Thyroid gland (tissue), 4 donors: ENCODE results near the gene MTCH2. TPM values are rescaled to one million over a fixed set of nuclear protein-coding genes. Genes with fewer than 3 reads are reported as not detected.
"Not testable (repeated sequence)": the region's sequence is repeated elsewhere in the genome, so short reads cannot be mapped to it uniquely, and the experiment has no call there.

Source experiments
- DNase-seq, 2 donors: peaks; one replicate each; pipeline ENCODE4 v3.0.0-alpha.2; 2019
- H3K27ac ChIP-seq, 3 donors: fragments of 200-600 bp; sonication (generic); 1 replicate in 2 of 3; 2 replicates in 1 of 3; pipeline ENCODE4 v1.5.1; 2016 to 2019; ENCODE audit warnings: mild to moderate bottlenecking in 1 of 3, moderate library complexity in 1 of 3
- H3K27me3 ChIP-seq: fragments of 200-600 bp; sonication (generic); one replicate; pipeline ENCODE4 v1.5.1; 2019
- H3K36me3 ChIP-seq, 2 donors: fragments of 200-600 bp; sonication (generic); one replicate each; pipeline ENCODE4 v1.5.1; 2016 to 2019
- H3K4me1 ChIP-seq, 2 donors: fragments of 200-600 bp; sonication (generic); one replicate each; pipeline ENCODE4 v1.5.1; 2017 to 2019
- H3K4me3 ChIP-seq, 3 donors: fragments of 200-600 bp; sonication (generic); replicated peaks in 1 of 3; 1 replicate in 2 of 3; 2 replicates in 1 of 3; pipeline ENCODE4 v1.5.1; 2016; ENCODE audit warnings: mild to moderate bottlenecking in 1 of 3
- H3K9me3 ChIP-seq: fragments of 200-600 bp; sonication (generic); one replicate; pipeline ENCODE4 v1.5.1; 2017
- POLR2A ChIP-seq, 2 donors: fragments of 450-650 bp; IDR thresholded peaks; one replicate each; pipeline ENCODE4 v1.6.1; 2017; ENCODE audit warnings: antibody characterized with exemption in 2 of 2, mild to moderate bottlenecking in 2 of 2, moderate library complexity in 1 of 2
- WGBS, 2 donors: methylation state at CpG; one replicate each; pipeline ENCODE4 v1.1.5; 2017; 5-methylcytosine and 5-hydroxymethylcytosine counted together
- intact Hi-C: fragments of 100-400 bp; cut with DNase I; formaldehyde crosslinking; loops from one replicate; pipeline ENCODE4 v1.15.1; 2023
- total RNA-seq, 4 donors: library from RNA; depleted of rRNA; stranded (reverse); fragments of >200 nt; gene quantifications; one replicate each; pipeline ENCODE4 v1.2.3, GENCODE V29; 2016
- TF ChIP-seq, protein P1 (sequence below), 6 experiments: fragments of 200-600 bp in 3 of 6; fragments of 450-650 bp in 3 of 6; sonication (generic) in 3 of 6; IDR thresholded peaks; one replicate each; pipeline ENCODE4 v1.5.1; 2016 to 2019; ENCODE audit warnings: antibody characterized with exemption in 6 of 6, mild to moderate bottlenecking in 2 of 6, inconsistent platforms in 1 of 6, moderate library complexity in 1 of 6

Gene MTCH2
- total RNA-seq, 4 donors from 2014 or later = 70.3 to 126 (median 82.2) TPM

DNA sequence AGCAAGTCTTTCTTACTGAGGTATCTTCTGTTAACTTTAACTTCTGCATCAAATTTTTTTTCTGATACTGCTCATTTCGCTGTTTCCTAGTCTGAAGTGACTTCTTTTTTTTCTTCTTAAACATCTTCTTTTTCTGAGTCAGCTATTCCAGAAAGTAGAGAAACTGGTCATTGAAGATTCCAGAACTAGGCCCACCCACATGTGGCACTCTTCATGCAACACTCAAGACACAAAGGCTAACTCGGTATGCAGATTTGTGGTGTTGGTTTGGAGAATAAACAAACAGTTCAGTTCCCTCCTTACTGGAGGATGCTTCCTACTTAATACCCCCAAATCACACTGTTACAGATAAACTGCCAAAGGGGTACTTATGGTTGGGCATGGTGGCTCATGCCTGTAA, 25.2 kb upstream of the MTCH2 start:
- H3K27me3 ChIP-seq = no peaks in the 10 kb centered on the region
- H3K27ac ChIP-seq = no peak overlapping the region
- intact Hi-C loops = no loop called here
- WGBS, 2 donors = 77 to 88% methylated on average over 2 of the region's 2 CpGs
- TF ChIP-seq POLR2A (IDR thresholded peaks at IDR 0.05) = no peak
- TF ChIP-seq, protein P1, sequence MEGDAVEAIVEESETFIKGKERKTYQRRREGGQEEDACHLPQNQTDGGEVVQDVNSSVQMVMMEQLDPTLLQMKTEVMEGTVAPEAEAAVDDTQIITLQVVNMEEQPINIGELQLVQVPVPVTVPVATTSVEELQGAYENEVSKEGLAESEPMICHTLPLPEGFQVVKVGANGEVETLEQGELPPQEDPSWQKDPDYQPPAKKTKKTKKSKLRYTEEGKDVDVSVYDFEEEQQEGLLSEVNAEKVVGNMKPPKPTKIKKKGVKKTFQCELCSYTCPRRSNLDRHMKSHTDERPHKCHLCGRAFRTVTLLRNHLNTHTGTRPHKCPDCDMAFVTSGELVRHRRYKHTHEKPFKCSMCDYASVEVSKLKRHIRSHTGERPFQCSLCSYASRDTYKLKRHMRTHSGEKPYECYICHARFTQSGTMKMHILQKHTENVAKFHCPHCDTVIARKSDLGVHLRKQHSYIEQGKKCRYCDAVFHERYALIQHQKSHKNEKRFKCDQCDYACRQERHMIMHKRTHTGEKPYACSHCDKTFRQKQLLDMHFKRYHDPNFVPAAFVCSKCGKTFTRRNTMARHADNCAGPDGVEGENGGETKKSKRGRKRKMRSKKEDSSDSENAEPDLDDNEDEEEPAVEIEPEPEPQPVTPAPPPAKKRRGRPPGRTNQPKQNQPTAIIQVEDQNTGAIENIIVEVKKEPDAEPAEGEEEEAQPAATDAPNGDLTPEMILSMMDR (IDR thresholded peaks at IDR 0.05) = no peak
- no peaks in the 10 kb centered on the region for H3K4me1 ChIP-seq
- no peak overlapping the region for H3K4me3 ChIP-seq
- DNase-seq = no peak
- no peaks in the 10 kb centered on the region for H3K36me3 ChIP-seq
- H3K9me3 ChIP-seq = no peaks in the 10 kb centered on the region

DNA sequence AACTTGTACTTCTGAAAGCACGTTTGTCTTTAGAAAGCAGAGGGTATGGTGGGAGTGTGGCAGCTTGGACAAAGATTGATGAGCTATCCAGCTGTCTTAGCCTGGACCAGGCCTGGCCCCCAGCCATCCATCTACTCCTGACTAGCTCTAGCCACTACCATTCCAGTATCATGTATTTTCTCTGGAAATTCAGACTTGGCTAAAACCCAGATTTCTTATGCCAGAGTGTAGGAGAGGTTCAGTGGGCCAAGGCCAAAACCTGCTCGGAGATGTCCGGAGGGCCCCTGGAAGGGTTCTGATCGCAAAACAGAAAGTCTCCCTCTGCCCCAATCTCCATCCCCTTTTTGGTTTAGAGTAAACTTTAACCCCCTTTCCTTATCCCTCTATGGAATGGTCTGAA, 24.8 kb upstream of the MTCH2 start:
- Histone ChIP-seq H3K9me3 (no peaks in the 10 kb centered on the region), H3K36me3 (no peaks in the 10 kb centered on the region), H3K4me1 (no peaks in the 10 kb centered on the region), H3K27ac (no peak overlapping the region), H3K4me3 (no peak overlapping the region), H3K27me3 (no peaks in the 10 kb centered on the region)
- no peak for DNase-seq
- intact Hi-C loops = no loop called here
- 80 to 85% methylated on average over 4 of the region's 4 CpGs for WGBS, 2 donors
- TF ChIP-seq, protein P1 (IDR thresholded peaks at IDR 0.05) = no peak
- no peak for TF ChIP-seq POLR2A (IDR thresholded peaks at IDR 0.05)

DNA sequence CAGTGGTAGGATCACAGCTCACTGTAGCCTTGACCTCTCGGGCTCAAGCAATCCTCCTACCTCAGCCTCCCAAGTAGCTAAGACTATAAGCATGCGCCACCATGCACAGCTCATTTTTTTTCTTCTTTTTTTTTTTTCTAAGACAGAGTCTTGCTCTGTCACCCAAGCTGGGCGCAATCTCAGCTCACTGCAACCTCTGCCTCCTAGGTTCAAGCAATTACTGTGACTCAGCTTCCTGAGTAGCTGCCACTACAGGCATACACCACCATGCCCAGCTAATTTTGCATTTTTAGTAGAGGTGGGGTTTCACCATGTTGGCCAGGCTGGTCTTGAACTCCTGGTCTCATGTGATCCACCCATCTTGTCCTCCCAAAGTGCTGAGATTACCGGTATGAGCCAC, 22.6 kb upstream of the MTCH2 start:
- H3K36me3 ChIP-seq, H3K9me3 ChIP-seq, H3K27ac ChIP-seq, H3K4me1 ChIP-seq, intact Hi-C loops, H3K4me3 ChIP-seq, H3K27me3 ChIP-seq, DNase-seq: not testable (repeated sequence)
- WGBS, 2 donors = 96 to 97% methylated on average over 4 of the region's 4 CpGs

DNA sequence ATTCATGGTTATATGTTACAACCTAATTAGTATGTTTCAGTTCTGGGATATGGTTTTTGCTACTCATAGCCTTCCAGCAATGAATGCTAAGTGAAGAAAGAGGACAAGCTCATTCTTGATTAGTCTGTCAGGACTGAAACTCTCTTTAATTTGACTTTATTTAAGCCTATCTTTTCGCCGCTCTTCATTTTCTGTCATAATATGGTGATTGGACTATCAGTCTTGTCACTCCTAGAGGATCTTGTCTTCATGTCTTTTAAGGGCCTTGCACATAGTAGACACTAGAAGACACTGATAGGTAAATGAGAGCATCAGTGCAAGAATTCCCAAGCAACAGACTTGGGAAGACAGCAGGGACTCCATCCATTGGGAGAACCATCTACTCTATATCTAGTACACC, 18.9 kb upstream of the MTCH2 start:
- Histone ChIP-seq H3K27ac (no peak overlapping the region), H3K36me3 (no peaks in the 10 kb centered on the region), H3K27me3 (no peaks in the 10 kb centered on the region), H3K4me1 (no peaks in the 10 kb centered on the region), H3K4me3 (no peak overlapping the region), H3K9me3 (no peaks in the 10 kb centered on the region)
- TF ChIP-seq, protein P1 (IDR thresholded peaks at IDR 0.05) = no peak
- no peak for TF ChIP-seq POLR2A (IDR thresholded peaks at IDR 0.05)
- WGBS, 2 donors = 98 to 99% methylated on average over 2 of the region's 2 CpGs
- intact Hi-C loops = no loop called here
- DNase-seq = no peak

DNA sequence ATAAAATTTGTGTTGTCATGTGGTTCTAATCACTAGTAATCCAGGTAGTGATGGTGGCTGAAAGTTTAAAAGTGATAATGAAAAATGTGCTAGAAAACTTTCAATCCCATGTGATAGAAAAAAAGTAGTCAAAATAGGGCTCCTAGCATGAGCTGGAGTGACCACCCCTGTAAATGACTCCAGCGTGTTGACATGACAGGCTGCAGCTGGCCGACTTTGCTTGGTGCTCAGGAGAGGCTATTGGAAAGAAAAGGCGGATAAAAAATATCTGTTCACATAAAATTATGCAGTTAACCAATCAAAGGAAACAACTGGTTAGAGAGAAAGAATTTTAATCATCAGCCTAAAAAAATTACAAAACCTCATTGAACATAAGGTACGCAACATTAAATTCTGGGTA, 16.9 kb upstream of the MTCH2 start:
- TF ChIP-seq, protein P1 (IDR thresholded peaks at IDR 0.05) = no peak
- TF ChIP-seq POLR2A (IDR thresholded peaks at IDR 0.05) = no peak
- DNase-seq = no peak
- intact Hi-C loops = no loop called here
- no peak overlapping the region for H3K4me3 ChIP-seq
- no peaks in the 10 kb centered on the region for H3K4me1 ChIP-seq
- 81 to 82% methylated on average over 4 of the region's 4 CpGs for WGBS, 2 donors
- H3K9me3 ChIP-seq = no peaks in the 10 kb centered on the region
- no peaks in the 10 kb centered on the region for H3K36me3 ChIP-seq
- no peak overlapping the region for H3K27ac ChIP-seq
- H3K27me3 ChIP-seq = no peaks in the 10 kb centered on the region
